HEK293 (cell line): ENCODE results near the gene ANO2.

ENCODE experiments used
- SP7 ChIP-seq: fragments of 450-650 bp; formaldehyde crosslinking; IDR thresholded peaks from 2 replicates; pipeline ENCODE4 v1.5.1; 2016; ENCODE audit warnings: missing biosample characterization, missing genetic modification characterization
- ZNF266 ChIP-seq: fragments of 450-650 bp; formaldehyde crosslinking; IDR thresholded peaks from 2 replicates; pipeline ENCODE4 v1.5.1; 2016; ENCODE audit warnings: missing biosample characterization, missing genetic modification characterization, low read depth
- ZNF777 ChIP-seq: fragments of 450-650 bp; formaldehyde crosslinking; IDR thresholded peaks from 2 replicates; pipeline ENCODE4 v1.5.1; 2017; ENCODE audit warnings: missing biosample characterization, missing genetic modification characterization, borderline replicate concordance
- TF ChIP-seq, protein P1 (sequence below): fragments of 450-650 bp; formaldehyde crosslinking; IDR thresholded peaks from 2 replicates; pipeline ENCODE4 v1.5.1; 2016; ENCODE audit warnings: missing biosample characterization, missing genetic modification characterization

DNA sequence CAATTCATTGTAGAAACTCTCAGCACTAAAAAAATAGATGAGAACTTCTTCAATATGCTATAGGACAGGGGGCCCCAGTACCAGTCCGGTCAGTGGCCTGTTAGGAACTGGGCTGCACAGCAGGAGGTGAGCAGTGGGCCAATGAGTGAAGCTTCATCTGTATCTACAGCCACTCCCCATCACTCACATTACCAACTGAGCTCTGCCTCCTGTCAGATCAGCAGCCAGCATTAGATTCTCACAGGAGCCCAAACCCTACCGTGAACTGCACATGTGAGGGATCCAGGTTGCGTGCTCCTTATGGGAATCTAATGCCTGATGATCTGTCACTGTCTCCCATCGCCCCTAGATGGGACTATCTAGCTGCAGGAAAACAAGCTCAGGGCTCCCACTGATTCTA is 15.7 kb upstream of the ANO2 start:
- TF ChIP-seq, protein P1, sequence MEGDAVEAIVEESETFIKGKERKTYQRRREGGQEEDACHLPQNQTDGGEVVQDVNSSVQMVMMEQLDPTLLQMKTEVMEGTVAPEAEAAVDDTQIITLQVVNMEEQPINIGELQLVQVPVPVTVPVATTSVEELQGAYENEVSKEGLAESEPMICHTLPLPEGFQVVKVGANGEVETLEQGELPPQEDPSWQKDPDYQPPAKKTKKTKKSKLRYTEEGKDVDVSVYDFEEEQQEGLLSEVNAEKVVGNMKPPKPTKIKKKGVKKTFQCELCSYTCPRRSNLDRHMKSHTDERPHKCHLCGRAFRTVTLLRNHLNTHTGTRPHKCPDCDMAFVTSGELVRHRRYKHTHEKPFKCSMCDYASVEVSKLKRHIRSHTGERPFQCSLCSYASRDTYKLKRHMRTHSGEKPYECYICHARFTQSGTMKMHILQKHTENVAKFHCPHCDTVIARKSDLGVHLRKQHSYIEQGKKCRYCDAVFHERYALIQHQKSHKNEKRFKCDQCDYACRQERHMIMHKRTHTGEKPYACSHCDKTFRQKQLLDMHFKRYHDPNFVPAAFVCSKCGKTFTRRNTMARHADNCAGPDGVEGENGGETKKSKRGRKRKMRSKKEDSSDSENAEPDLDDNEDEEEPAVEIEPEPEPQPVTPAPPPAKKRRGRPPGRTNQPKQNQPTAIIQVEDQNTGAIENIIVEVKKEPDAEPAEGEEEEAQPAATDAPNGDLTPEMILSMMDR (tag by site-specific recombination): no peak
- no peak for TF ChIP-seq SP7 (tag by site-specific recombination)
- TF ChIP-seq ZNF266 (tag by site-specific recombination): no peak
- no peak for TF ChIP-seq ZNF777 (tag by site-specific recombination)
